DOHH2 (cell line): ENCODE measurements around the gene RPUSD1.

Experiments
- H3F3A ChIP-seq: fragments of 200-600 bp; sonication (generic), shearing (Covaris generic); 2 replicates; pipeline ENCODE4 v1.6.0; 2016; ENCODE audit warnings: antibody characterized with exemption, mild to moderate bottlenecking; ENCODE audit not compliant: control insufficient read depth, insufficient read depth
- H3K27ac ChIP-seq: fragments of 200-600 bp; sonication (generic); 2 replicates; pipeline ENCODE4 v1.5.1; 2014; ENCODE audit warnings: low read depth, mild to moderate bottlenecking, low read length, moderate library complexity
- H3K27me3 ChIP-seq: fragments of 200-600 bp; sonication (generic); 2 replicates; pipeline ENCODE4 v1.6.1; 2014; ENCODE audit warnings: mild to moderate bottlenecking, low read length, mixed read lengths; ENCODE audit not compliant: control insufficient read depth
- H3K36me3 ChIP-seq: fragments of 200-600 bp; sonication (generic); 2 replicates; pipeline ENCODE4 v1.6.1; 2014; ENCODE audit warnings: mild to moderate bottlenecking, low read length, moderate library complexity, mixed read lengths; ENCODE audit not compliant: control insufficient read depth
- H3K4me1 ChIP-seq: fragments of 200-600 bp; sonication (generic); 2 replicates; pipeline ENCODE4 v1.6.1; 2014; ENCODE audit warnings: mild to moderate bottlenecking, low read length, mixed read lengths; ENCODE audit not compliant: control insufficient read depth
- H3K4me2 ChIP-seq: fragments of 200-600 bp; sonication (generic); 2 replicates; pipeline ENCODE4 v1.6.0; 2014; ENCODE audit warnings: mild to moderate bottlenecking, low read length, moderate library complexity
- H3K4me3 ChIP-seq: fragments of 200-600 bp; sonication (generic); 2 replicates; pipeline ENCODE4 v1.5.1; 2014; ENCODE audit warnings: mild to moderate bottlenecking, low read length, mixed read lengths
- H3K79me2 ChIP-seq: fragments of 200-600 bp; sonication (generic); 2 replicates; pipeline ENCODE4 v1.6.1; 2014; ENCODE audit warnings: mild to moderate bottlenecking, low read length, mixed read lengths; ENCODE audit not compliant: control insufficient read depth
- H3K9me2 ChIP-seq: fragments of 200-600 bp; sonication (generic); replicated peaks from 2 replicates; pipeline ENCODE4 v1.6.1; 2014; ENCODE audit warnings: mild to moderate bottlenecking, low read length, mixed read lengths; ENCODE audit not compliant: control insufficient read depth
- H3K9me3 ChIP-seq: fragments of 200-600 bp; sonication (generic); 2 replicates; pipeline ENCODE4 v1.6.1; 2014; ENCODE audit warnings: antibody characterized with exemption, low read length, mixed read lengths; ENCODE audit not compliant: control insufficient read depth, insufficient read depth
- H4K20me1 ChIP-seq: fragments of 200-600 bp; sonication (generic); 2 replicates; pipeline ENCODE4 v1.6.0; 2014; ENCODE audit warnings: low read depth, mild to moderate bottlenecking, antibody characterized with exemption, low read length, moderate library complexity; ENCODE audit not compliant: control insufficient read depth, insufficient read depth
- CTCF ChIP-seq: fragments of 200-600 bp; sonication (generic); IDR thresholded peaks from one replicate; pipeline ENCODE4 v1.5.1; 2014; ENCODE audit warnings: antibody characterized with exemption, mild to moderate bottlenecking, low read depth, low read length; ENCODE audit not compliant: poor library complexity, severe bottlenecking
- EZH2phosphoT487 ChIP-seq: fragments of 200-600 bp; sonication (generic); IDR thresholded peaks from 2 replicates; pipeline ENCODE4 v1.6.1; 2017; ENCODE audit warnings: borderline replicate concordance, mild to moderate bottlenecking, antibody characterized with exemption, low read length, moderate library complexity, mixed read lengths

RPUSD1 gene

GRCh38 chr16:817001-817906 is 29.1 kb upstream of the RPUSD1 start:
- Histone ChIP-seq H3K9me3 (peaks cover 6% of the 10 kb centered on the region; the same call in 1 of the 2 replicates), H3K36me3 (no peaks in the 10 kb centered on the region), H3K9me2 (no peaks in the 10 kb centered on the region), H4K20me1 (no peaks in the 10 kb centered on the region), H3K4me3 (no peak overlapping the region), H3K4me1 (peaks cover 14% of the 10 kb centered on the region), H3K4me2 (no peak overlapping the region), H3K27ac (no peak overlapping the region), H3F3A (no peaks in the 10 kb centered on the region), H3K27me3 (peaks cover 18% of the 10 kb centered on the region), H3K79me2 (no peaks in the 10 kb centered on the region)
- TF ChIP-seq CTCF = no peak

- Histone ChIP-seq H4K20me1 (no peaks in the 10 kb centered on the region), H3K27me3 (peaks cover 25% of the 10 kb centered on the region), H3K9me3 (peaks cover 6% of the 10 kb centered on the region; the same call in 1 of the 2 replicates), H3F3A (no peaks in the 10 kb centered on the region), H3K4me2 (no peak overlapping the region), H3K36me3 (no peaks in the 10 kb centered on the region), H3K4me1 (peaks cover 14% of the 10 kb centered on the region), H3K27ac (no peak overlapping the region), H3K9me2 (no peaks in the 10 kb centered on the region), H3K79me2 (no peaks in the 10 kb centered on the region), H3K4me3 (no peak overlapping the region)
- TF ChIP-seq CTCF (no peak), EZH2phosphoT487 (no peak)
Measured at GRCh38 chr16:815861-816260, 27.7 kb upstream of the RPUSD1 start.

- no peak overlapping the region for H3K4me3 ChIP-seq
- H3F3A ChIP-seq = no peaks in the 10 kb centered on the region
- no peak overlapping the region for H3K27ac ChIP-seq
- TF ChIP-seq CTCF (no peak), EZH2phosphoT487 (no peak)
- peaks cover 6% of the 10 kb centered on the region; the same call in 1 of the 2 replicates for H3K9me3 ChIP-seq
- H4K20me1 ChIP-seq = no peaks in the 10 kb centered on the region
- H3K79me2 ChIP-seq = no peaks in the 10 kb centered on the region
- peaks cover 8% of the 10 kb centered on the region for H3K4me1 ChIP-seq
- H3K27me3 ChIP-seq = peaks cover 25% of the 10 kb centered on the region
- no peak overlapping the region for H3K4me2 ChIP-seq
- no peaks in the 10 kb centered on the region for H3K9me2 ChIP-seq
- H3K36me3 ChIP-seq = no peaks in the 10 kb centered on the region
Measured at GRCh38 chr16:814974-815373, 26.8 kb upstream of the RPUSD1 start.
